Diencephalon (tissue), 1 donor: ENCODE data around the gene CYLD. TPM values are rescaled to one million over a fixed set of nuclear protein-coding genes. Genes with fewer than 3 reads are reported as not detected.

ENCODE experiments used
- small RNA-seq: library from RNA; depleted of rRNA; stranded (forward); fragments of <200 nt; gene quantifications from one replicate; pipeline ENCODE3, GENCODE V24; 2014
- total RNA-seq: library from RNA; depleted of rRNA; stranded (reverse); fragments of >200 nt; gene quantifications from one replicate; pipeline ENCODE4 v1.2.3, GENCODE V29; 2014

CYLD gene
- 58.1 TPM for total RNA-seq

GRCh38 chr16:50741781-50742575 is at the start of gene CYLD:
CYLD (plus strand) TSS chr16:50742086; CDS start chr16:50749699, 7,613 bp downstream.

DNA sequence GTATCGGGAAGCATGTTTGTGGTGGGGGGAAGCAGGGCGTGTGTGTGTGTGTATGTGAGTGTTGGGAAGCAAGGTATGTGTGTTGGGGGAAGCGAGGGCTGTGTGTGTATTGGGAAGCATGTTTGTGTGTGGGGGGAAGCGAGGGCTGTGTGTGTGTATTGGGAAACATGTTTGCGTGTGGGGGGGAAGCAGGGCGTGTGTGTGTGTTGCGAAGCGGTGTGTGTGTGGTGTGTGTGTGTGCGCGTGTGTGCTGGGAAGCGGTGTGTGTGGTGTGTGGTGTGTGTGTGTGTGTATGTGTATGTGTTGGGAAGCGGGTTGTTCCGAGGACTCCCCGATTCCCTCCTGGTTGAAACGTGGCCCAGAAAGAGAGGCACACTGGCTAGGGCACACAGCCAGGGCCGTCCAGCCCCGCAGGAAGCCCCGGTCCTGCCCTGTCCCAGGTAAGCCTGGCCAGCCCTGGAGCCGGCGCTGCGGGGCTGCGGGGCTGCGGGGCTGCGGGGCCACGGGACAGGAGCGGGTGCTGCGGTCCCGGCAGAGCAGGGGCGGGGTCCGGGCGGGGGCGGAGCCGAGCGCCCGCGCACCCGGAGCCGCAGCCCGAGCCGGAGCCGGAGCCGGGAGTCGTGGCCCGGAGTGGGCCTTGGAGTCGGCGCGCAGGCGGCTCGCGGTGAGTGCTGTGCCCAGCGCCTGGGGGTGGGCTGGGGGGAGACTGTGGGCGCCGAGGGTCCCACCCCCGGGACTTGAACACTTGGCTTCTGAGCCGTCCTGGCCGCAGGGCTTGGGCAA is 48.7 kb upstream of the CYLD start, which contains the start of gene NOD2:
NOD2 (plus strand) TSS at position 608 of the 783 bp plus-strand sequence. CDS start 5,890 bp downstream, outside the sequence.

Small RNAs within 50 kb of the gene (small RNA-seq; reads per million reads assigned to genes)
- gene MIR3181, result 0.13 reads per million

Other genes starting within 250 kb of the CYLD start
- 10.6 TPM for gene NKD1, start 193.7 kb upstream of the CYLD start, total RNA-seq
- gene SNX20, start 60.8 kb upstream of the CYLD start, total RNA-seq, result 0.46 TPM
- gene NOD2, start 48.5 kb upstream of the CYLD start, total RNA-seq, result 0.69 TPM